GM12878 (cell line): ENCODE measurements around the gene CNIH2. TPM values are rescaled to one million over a fixed set of nuclear protein-coding genes. Genes with fewer than 3 reads are reported as not detected.

Experiments
- ATAC-seq: fragments of 200-7000 bp; cut with Tn5 transposase; 3 replicates; pipeline ENCODE4 v1.9.1; 2020; ENCODE audit warnings: mild to moderate bottlenecking, moderate library complexity
- BruUV-seq: library from RNA; stranded (reverse); fragments of 400-500 nt; replicated peaks from 2 replicates; lab custom pipeline; 2021; lab: Mats Ljungman, UMichigan
- CTCF ChIA-PET: fragments of 300-600 bp; sonication (Branson Sonifier 250); formaldehyde crosslinking; extraction: SDS; loops from one replicate; lab custom pipeline; 2021; ENCODE audit warnings: inconsistent platforms; lab: Yijun Ruan, JAX
- POLR2A ChIA-PET: fragments of 350-600 bp; formaldehyde crosslinking; extraction: SDS; loops from one replicate; lab custom pipeline; 2021; ENCODE audit warnings: inconsistent platforms; lab: Charles Lee
- RAD21 ChIA-PET: fragments of 300-600 bp; sonication (Branson Sonifier 250); formaldehyde crosslinking; loops from one replicate; lab custom pipeline; 2023; ENCODE audit warnings: antibody characterized with exemption; ENCODE audit not compliant: unreplicated experiment; lab: Charles Lee
- SMC1A ChIA-PET: fragments of 300-600 bp; sonication (Branson Sonifier 250); formaldehyde crosslinking; loops from one replicate; lab custom pipeline; 2023; ENCODE audit not compliant: unreplicated experiment, uncharacterized antibody; lab: Charles Lee
- DNase-seq: peaks from one replicate; pipeline ENCODE4 v3.0.0-alpha.2; 2011; ENCODE audit warnings: low read depth, low spot score
- FAIRE-seq: peaks from 3 replicates; lab custom pipeline; 2011; peaks lifted over from hg19 to GRCh38; lab: Jason Lieb, UNC
- H2AFZ ChIP-seq: 2 replicates; pipeline ENCODE4 v1.6.0; 2011; ENCODE audit warnings: low read depth, low read length, control low read depth; ENCODE audit not compliant: control insufficient read depth
- H3K27ac ChIP-seq: 2 replicates; pipeline ENCODE4 v1.5.1; 2011; ENCODE audit warnings: control low read depth; ENCODE audit not compliant: control insufficient read depth, insufficient read depth
- H3K27me3 ChIP-seq, 2 experiments: replicated peaks in 1 of 2; 2 replicates each; pipeline versions ENCODE4 v1.6.0 to v1.6.1; 2011; ENCODE audit warnings: low read length in 1 of 2; ENCODE audit not compliant: control insufficient read depth in 2 of 2, insufficient read depth in 2 of 2
- H3K36me3 ChIP-seq, 2 experiments: 2 replicates each; pipeline ENCODE4 v1.5.1; 2011; ENCODE audit warnings: low read length in 1 of 2; ENCODE audit not compliant: control insufficient read depth in 2 of 2, insufficient read depth in 2 of 2
- H3K4me1 ChIP-seq: 2 replicates; pipeline ENCODE4 v1.6.1; 2011; ENCODE audit warnings: mild to moderate bottlenecking, low read length, moderate library complexity, mixed read lengths; ENCODE audit not compliant: control insufficient read depth, insufficient read depth
- H3K4me2 ChIP-seq: 2 replicates; pipeline ENCODE4 v1.6.0; 2011; ENCODE audit warnings: control low read depth; ENCODE audit not compliant: control insufficient read depth, insufficient read depth
- H3K4me3 ChIP-seq: fragments of 200-600 bp; sonication (generic); 2 replicates; pipeline ENCODE4 v1.5.1; 2016
- H3K79me2 ChIP-seq: 2 replicates; pipeline ENCODE4 v1.6.0; 2011; ENCODE audit warnings: low read length; ENCODE audit not compliant: control insufficient read depth, insufficient read depth
- H3K9ac ChIP-seq: 2 replicates; pipeline ENCODE4 v1.8.0; 2011; ENCODE audit warnings: low read length, control low read depth, mixed read lengths; ENCODE audit not compliant: control insufficient read depth, insufficient read depth
- H3K9me3 ChIP-seq: replicated peaks from 3 replicates; pipeline ENCODE4 v1.5.1; 2011; ENCODE audit warnings: mild to moderate bottlenecking, low read length; ENCODE audit not compliant: control insufficient read depth, insufficient read depth
- H4K20me1 ChIP-seq: 2 replicates; pipeline ENCODE4 v1.6.0; 2011; ENCODE audit not compliant: control insufficient read depth, insufficient read depth
- CEBPB ChIP-seq, 2 experiments: fragments of 150-350 bp in 1 of 2; IDR thresholded peaks; 2 replicates each; pipeline ENCODE4 v1.6.1; 2012 to 2014; ENCODE audit warnings: low read depth in 2 of 2, low read length in 2 of 2, borderline replicate concordance in 1 of 2, inconsistent platforms in 1 of 2
- CTCF ChIP-seq, 3 experiments: IDR thresholded peaks in 2 of 3; conservative IDR thresholded peaks in 1 of 3; 2 replicates each; pipeline ENCODE4 v1.5.1; 2011; ENCODE audit warnings: low read depth in 3 of 3, low read length in 3 of 3, mild to moderate bottlenecking in 3 of 3, control low read depth in 2 of 3, moderate library complexity in 2 of 3, inconsistent platforms in 1 of 3, mixed read lengths in 1 of 3; ENCODE audit not compliant: control insufficient read depth in 2 of 3, insufficient read depth in 1 of 3; ENCODE audit errors: extremely low read depth in 1 of 3
- E4F1 ChIP-seq: fragments of 450-650 bp; IDR thresholded peaks from 2 replicates; pipeline ENCODE4 v1.6.1; 2018; ENCODE audit warnings: borderline replicate concordance, mild to moderate bottlenecking; ENCODE audit not compliant: partially characterized antibody
- IKZF1 ChIP-seq: fragments of 450-650 bp; conservative IDR thresholded peaks from 2 replicates; pipeline ENCODE4 v1.6.1; 2017; ENCODE audit warnings: antibody characterized with exemption, mild to moderate bottlenecking
- IKZF2 ChIP-seq, 2 experiments: fragments of 450-650 bp; IDR thresholded peaks; 2 replicates each; pipeline ENCODE4 v1.6.1; 2017; ENCODE audit warnings: mild to moderate bottlenecking in 2 of 2, moderate library complexity in 2 of 2
- LARP7 ChIP-seq: fragments of 450-650 bp; IDR thresholded peaks from 2 replicates; pipeline ENCODE4 v1.6.1; 2017; ENCODE audit warnings: mild to moderate bottlenecking
- MEF2B ChIP-seq: fragments of 450-650 bp; IDR thresholded peaks from 2 replicates; pipeline ENCODE4 v1.6.1; 2018; ENCODE audit warnings: mild to moderate bottlenecking, moderate library complexity; ENCODE audit not compliant: partially characterized antibody, poor library complexity, severe bottlenecking
- MTA2 ChIP-seq: fragments of 450-650 bp; IDR thresholded peaks from 2 replicates; pipeline ENCODE4 v1.6.1; 2016; ENCODE audit warnings: low read depth, mild to moderate bottlenecking, moderate library complexity
- MXI1 ChIP-seq: fragments of 150-350 bp; IDR thresholded peaks from 2 replicates; pipeline ENCODE4 v1.6.1; 2011; ENCODE audit warnings: low read depth, mild to moderate bottlenecking, inconsistent platforms, low read length, improper control_type of control experiment
- SMAD5 ChIP-seq: IDR thresholded peaks from 2 replicates; pipeline ENCODE4 v1.6.1; 2016; ENCODE audit warnings: antibody characterized with exemption, low read depth
- SMARCA5 ChIP-seq: fragments of 450-650 bp; IDR thresholded peaks from 2 replicates; pipeline ENCODE4 v1.6.1; 2017; ENCODE audit warnings: mild to moderate bottlenecking
- SPI1 ChIP-seq: IDR thresholded peaks from 2 replicates; pipeline ENCODE4 v1.6.1; 2011; ENCODE audit warnings: low read depth, mild to moderate bottlenecking, low read length, moderate library complexity, borderline replicate concordance; ENCODE audit not compliant: insufficient read depth
- ZBTB11 ChIP-seq: fragments of 450-650 bp; formaldehyde crosslinking; IDR thresholded peaks from 2 replicates; pipeline ENCODE4 v1.5.0; 2022; ENCODE audit warnings: mild to moderate bottlenecking, missing genetic modification characterization
- ZNF207 ChIP-seq: fragments of 450-650 bp; IDR thresholded peaks from 2 replicates; pipeline ENCODE4 v1.6.1; 2014; ENCODE audit warnings: antibody characterized with exemption, mild to moderate bottlenecking, borderline replicate concordance
- WGBS: methylation state at CpG from one replicate; pipeline ENCODE4 v1.1.6; 2016; ENCODE audit warnings: low lambda C conversion rate; ENCODE audit not compliant: insufficient replicate concordance, insufficient coverage; ENCODE audit errors: missing lambda C conversion rate; 5-methylcytosine and 5-hydroxymethylcytosine counted together
- in situ Hi-C: fragments of 300-500 bp; cut with MboI; formaldehyde crosslinking; loops from 9 replicates; pipeline ENCODE4 v1.14.3; 2018; ENCODE audit warnings: mixed read lengths
- intact Hi-C: fragments of 100-400 bp; cut with micrococcal nuclease; formaldehyde crosslinking; loops from one replicate; pipeline ENCODE4 v1.14.2; 2022; ENCODE audit not compliant: unreplicated experiment
- polyA plus RNA-seq, 11 experiments: library from polyadenylated mRNA; depleted of rRNA in 4 of 11; unstranded in 6 of 11; stranded (reverse) in 5 of 11; fragments of >200 nt; fragmentation: Nextera tagmentation in 4 of 11; fragmentation: Illumina TruSeq in 1 of 11; extraction: Ambion mirVana in 4 of 11; extraction: Trizol in 1 of 11; gene quantifications; 1 replicate in 1 of 11; 2 replicates in 10 of 11; pipeline versions ENCODE4 v1.2.1 to v1.2.3, GENCODE V29; 2011 to 2016; ENCODE audit warnings: inconsistent platforms in 2 of 11, missing spikeins in 2 of 11, low read depth in 1 of 11
- total RNA-seq, 4 experiments: library from RNA; depleted of rRNA in 3 of 4; stranded (reverse); fragments of >200 nt in 3 of 4; fragmentation: Illumina TruSeq in 1 of 4; extraction: Trizol in 1 of 4; gene quantifications; 2 replicates each; pipeline versions ENCODE4 v1.2.1 to v1.2.3, GENCODE V29; 2013 to 2021

CNIH2 gene
- total and polyA plus RNA-seq, 10 of the 15 experiments (the other 5 are each of a cell fraction or from before 2014, with no cell fraction given) = 0.07 to 1.3 (median 0.68) TPM; not detected in 2

GRCh38 chr11:66311965-66312548 lies 34.1 kb downstream of the CNIH2 start:
- Histone ChIP-seq H3K4me1 (no peaks in the 10 kb centered on the region; the same call in 1 of the 2 replicates), H3K4me3 (peak overlapping the region; percentile 66), H2AFZ (peak overlapping the region; percentile 99), H3K4me2 (peak overlapping the region; percentile 93), H3K9me3 (no peaks in the 10 kb centered on the region), H3K9ac (peak overlapping the region; percentile 69), H3K36me3 (no peaks in the 10 kb centered on the region), H3K79me2 (no peaks in the 10 kb centered on the region), H3K27ac (peak overlapping the region; percentile 55; the same call in 1 of the 2 replicates), H4K20me1 (no peaks in the 10 kb centered on the region), H3K27me3 (no peaks in the 10 kb centered on the region; a peak in 1 of 4 replicates)
- POLR2A ChIA-PET = interaction anchor here (0.5 to 2.9 kb wide), 18 partner anchors 15 to 1041 kb away, joined by 3 to 19 read pairs (median 4); partner anchors contain the start of genes BRMS1, CCDC87, MRPL11 and POLD4
- CTCF ChIA-PET = interaction anchor here (0.6 to 6.3 kb wide), 33 partner anchors 10 to 1171 kb away, joined by 3 to 166 read pairs (median 6); partner anchors contain the start of genes AIP, B4GAT1, BRMS1 and DPP3
- intact Hi-C loops = loop anchor here (1.0 to 2.0 kb wide), 3 partner anchors 16 to 77 kb away; partner anchors contain the start of gene BRMS1
- WGBS = 0% methylated on average over 29 of the region's 44 CpGs
- FAIRE-seq = peak; percentile 91
- SMC1A ChIA-PET = interaction anchor here (0.5 to 2.8 kb wide), 28 partner anchors 10 to 411 kb away, joined by 3 to 33 read pairs (median 4); partner anchors contain the start of genes B4GAT1, BRMS1, MRPL11 and NPAS4
- ATAC-seq = peak; percentile 93
- RAD21 ChIA-PET = interaction anchor here (0.7 to 3.0 kb wide), 33 partner anchors 10 to 1089 kb away, joined by 3 to 49 read pairs (median 5); partner anchors contain the start of genes B4GAT1, DPP3, MRPL11 and PELI3
- DNase-seq = peak; percentile 78
- in situ Hi-C loops = no loop called here
- BruUV-seq = no TSS peak
- TF ChIP-seq MEF2B (peak; percentile 35), ZNF207 (peak; percentile 94), E4F1 (no peak), SMAD5 (no peak), MTA2 (peak; percentile 36; the same call in 1 of the 2 replicates), IKZF2 (IDR thresholded peaks at IDR 0.05) (peak; percentile 15 to 49; a peak in 1 of 4 replicates), SPI1 (no peak), ZBTB11 (CRISPR knock-in tag) (no peak), IKZF1 (peak; percentile 70), CTCF (IDR thresholded peaks at IDR 0.05 in 2 of 3, conservative IDR thresholded peaks at IDR 0.05 in 1 of 3; ENCODE audit: control insufficient read depth in 2 of 3, extremely low read depth in 1 of 3, insufficient read depth in 1 of 3, low read depth in 3 of 3, low read length in 3 of 3) (peak in 2 of 3 experiments; percentile 91 to 94; a peak in 4 of 6 replicates), MXI1 (0 out of 2 replicates have a peak, but pooled peaks have one; percentile 46), CEBPB (IDR thresholded peaks at IDR 0.05; ENCODE audit: borderline replicate concordance in 1 of 2, low read depth in 2 of 2, low read length in 2 of 2) (no peak), LARP7 (peak; percentile 57), SMARCA5 (peak; percentile 43)
